DOHH2 (cell line): ENCODE data around the gene COL13A1.

Source experiments
- CTCF ChIP-seq: fragments of 200-600 bp; sonication (generic); IDR thresholded peaks from one replicate; pipeline ENCODE4 v1.5.1; 2014; ENCODE audit warnings: antibody characterized with exemption, mild to moderate bottlenecking, low read depth, low read length; ENCODE audit not compliant: poor library complexity, severe bottlenecking
- EZH2phosphoT487 ChIP-seq: fragments of 200-600 bp; sonication (generic); IDR thresholded peaks from 2 replicates; pipeline ENCODE4 v1.6.1; 2017; ENCODE audit warnings: borderline replicate concordance, mild to moderate bottlenecking, antibody characterized with exemption, low read length, moderate library complexity, mixed read lengths

- TF ChIP-seq CTCF (no peak), EZH2phosphoT487 (no peak)
These were observed 78.0 kb downstream of the COL13A1 start for GRCh38 chr10:69879634-69880257.
